Activated CD4-positive, CD25-positive, alpha-beta regulatory T cell treated with anti-CD3 and anti-CD28 coated beads, Interleukin-2, amount 50 U/mL, for 72 hours (primary cell): ENCODE results near the gene ZNF860.

Experiments used
- DNase-seq: peaks from one replicate; pipeline ENCODE4 v3.0.0; 2021

Gene ZNF860

GRCh38 chr3:31981206-31982181 is at the start of gene ZNF860, which contains the start of gene OSBPL10:
Gene ZNF860, plus strand, starts transcription at chr3:31981750. Its CDS starts 7,330 bp downstream, at chr3:31989080.
Gene OSBPL10, minus strand, starts transcription at chr3:31981262. Its CDS starts 83 bp downstream, at chr3:31981179.
- no peak for DNase-seq

- no peak for DNase-seq
Observed at GRCh38 chr3:31932990-31933389, 48.6 kb upstream of the ZNF860 start.

GRCh38 chr3:31934018-31934417 is 47.5 kb upstream of the ZNF860 start:
- no peak for DNase-seq

- no peak for DNase-seq
Observed at GRCh38 chr3:31934866-31935265, 46.7 kb upstream of the ZNF860 start.

GRCh38 chr3:31936420-31937060 is 45.0 kb upstream of the ZNF860 start:
- no peak for DNase-seq

GRCh38 chr3:31937225-31937624 is 44.3 kb upstream of the ZNF860 start:
- no peak for DNase-seq

- DNase-seq, result no peak
Observed at GRCh38 chr3:31942446-31942845, 39.1 kb upstream of the ZNF860 start.

- DNase-seq, result no peak
Observed at GRCh38 chr3:31943041-31943440, 38.5 kb upstream of the ZNF860 start.

- no peak for DNase-seq
Observed at GRCh38 chr3:31945738-31946052, 35.9 kb upstream of the ZNF860 start.

- no peak for DNase-seq
Observed at GRCh38 chr3:31946484-31947081, 35.0 kb upstream of the ZNF860 start.

- no peak for DNase-seq
Observed at GRCh38 chr3:31947162-31947561, 34.4 kb upstream of the ZNF860 start.

- no peak for DNase-seq
Observed at GRCh38 chr3:31947671-31948091, 33.9 kb upstream of the ZNF860 start.

GRCh38 chr3:31948280-31948679 is 33.3 kb upstream of the ZNF860 start:
- DNase-seq, result no peak

GRCh38 chr3:31952205-31952604 is 29.3 kb upstream of the ZNF860 start:
- no peak for DNase-seq

GRCh38 chr3:31953091-31953490 is 28.5 kb upstream of the ZNF860 start:
- DNase-seq, result no peak

GRCh38 chr3:31953636-31954035 is 27.9 kb upstream of the ZNF860 start:
- no peak for DNase-seq

GRCh38 chr3:31955581-31955980 is 26.0 kb upstream of the ZNF860 start:
- DNase-seq, result no peak

GRCh38 chr3:31957106-31957505 is 24.4 kb upstream of the ZNF860 start:
- no peak for DNase-seq

- DNase-seq, result no peak
Observed at GRCh38 chr3:31958701-31959152, 22.8 kb upstream of the ZNF860 start.

GRCh38 chr3:31959251-31959650 is 22.3 kb upstream of the ZNF860 start:
- DNase-seq, result no peak

GRCh38 chr3:31959951-31960792 is 21.4 kb upstream of the ZNF860 start:
- no peak for DNase-seq

GRCh38 chr3:31960793-31961431 is 20.6 kb upstream of the ZNF860 start:
- no peak for DNase-seq
